ENCODE data around the gene CCR6.
A peak's percentile ranks its signal among the peaks of the same experiment; 100 is the strongest.

GRCh38 chr6:167130712-167131684 is 8.1 kb downstream of the CCR6 start:
- TF ChIP-seq POLR2A (IDR thresholded peaks at IDR 0.05) (no peak), CTCF (IDR thresholded peaks at IDR 0.05) (no peak), POLR2AphosphoS5 (IDR thresholded peaks at IDR 0.05) (peak in 2 of 3 donors; percentile 33 to 45)
